RPMI8226 (cell line): ENCODE results near the gene BCL6B.
"Not testable (repeated sequence)": the region's sequence is repeated elsewhere in the genome, so short reads cannot be mapped to it uniquely, and the experiment has no call there.

Source experiments
- DNase-seq: peaks from one replicate; pipeline ENCODE4 v3.0.0-alpha.2; 2015

Gene BCL6B

GRCh38 chr17:7029659-7030058 is 6.8 kb downstream of the BCL6B start:
- no peak for DNase-seq

- no peak for DNase-seq
These were observed 12.2 kb downstream of the BCL6B start for GRCh38 chr17:7034955-7035590.

GRCh38 chr17:7035591-7036368 is 12.9 kb downstream of the BCL6B start, which contains the start of gene SLC16A13:
TSS of gene SLC16A13 (plus strand) at chr17:7036015. CDS start at chr17:7036383, 368 bp downstream.
- peak; percentile 96 for DNase-seq

- DNase-seq: no peak
These were observed 15.4 kb downstream of the BCL6B start for GRCh38 chr17:7038025-7038862.

GRCh38 chr17:7039832-7040231 is 17.0 kb downstream of the BCL6B start:
- no peak for DNase-seq

GRCh38 chr17:7041607-7042500 is 19.0 kb downstream of the BCL6B start:
- DNase-seq: no peak

GRCh38 chr17:7042501-7043181 is 19.8 kb downstream of the BCL6B start:
- DNase-seq: no peak

- no peak for DNase-seq
These were observed 20.3 kb downstream of the BCL6B start for GRCh38 chr17:7043182-7043496.

GRCh38 chr17:7043497-7044198 is 20.8 kb downstream of the BCL6B start, which contains the start of gene SLC16A11:
TSS of gene SLC16A11 (minus strand) at chr17:7044092. CDS start at chr17:7043513, 579 bp downstream.
- no peak for DNase-seq

- DNase-seq: peak; percentile 57
These were observed 22.8 kb downstream of the BCL6B start for GRCh38 chr17:7045492-7046126.

- no peak for DNase-seq
These were observed 23.4 kb downstream of the BCL6B start for GRCh38 chr17:7046127-7046724.

GRCh38 chr17:7046725-7047397 is 24.0 kb downstream of the BCL6B start:
- peak; percentile 58 for DNase-seq

- DNase-seq: no peak
These were observed 24.7 kb downstream of the BCL6B start for GRCh38 chr17:7047566-7047965.

- DNase-seq: no peak
These were observed 26.1 kb downstream of the BCL6B start for GRCh38 chr17:7048968-7049367.

GRCh38 chr17:7050583-7050982 is 27.7 kb downstream of the BCL6B start:
- DNase-seq: not testable (repeated sequence)

- no peak for DNase-seq
These were observed 33.5 kb downstream of the BCL6B start for GRCh38 chr17:7056386-7056785.

GRCh38 chr17:7058831-7059447 is 36.1 kb downstream of the BCL6B start:
- no peak for DNase-seq

- DNase-seq: no peak
These were observed 37.5 kb downstream of the BCL6B start for GRCh38 chr17:7060165-7060891.
